Measurements from ENCODE around the gene TXNDC9. TPM values are rescaled to one million over a fixed set of nuclear protein-coding genes. Genes with fewer than 3 reads are reported as not detected.
A peak's percentile ranks its signal among the peaks of the same experiment; 100 is the strongest.

TXNDC9 gene
- total and polyA plus RNA-seq, 2 of the 8 experiments (the other 6 are each of a cell fraction or from before 2014, with no cell fraction given) = 12.9 to 35.6 TPM

- TF ChIP-seq TAF7 (optimal IDR thresholded peaks at IDR 0.05; ENCODE audit: borderline replicate concordance, low read depth, low read length) (no peak), POU5F1 (IDR thresholded peaks at IDR 0.05; ENCODE audit: low read depth, low read length) (no peak)
- Histone ChIP-seq H4K5ac (ENCODE audit: insufficient read length, low read depth, low read length) (no peak overlapping the region), H3K56ac (replicated peaks; ENCODE audit: insufficient read length, low read depth, low read length) (peak overlapping the region; percentile 14), H2BK5ac (ENCODE audit: low read depth, low read length) (0 out of 2 replicates have a peak overlapping the region, but pooled peaks have one; percentile 49), H3K27me3 (replicated peaks in 1 of 4; ENCODE audit: control insufficient read depth in 3 of 4, extremely low read depth in 1 of 4, insufficient read depth in 3 of 4, low read length in 3 of 4) (no peaks in the 10 kb centered on the region), H3K9ac (replicated peaks in 1 of 4; ENCODE audit: extremely low read depth in 1 of 4, low read depth in 3 of 4, low read length in 3 of 4) (peak overlapping the region; percentile 58 to 82 (median 64); a peak in 6 of 7 replicates), H3K4ac (replicated peaks; ENCODE audit: insufficient read length, low read depth, low read length) (no peak overlapping the region), H3K9me3 (ENCODE audit: insufficient read depth in 2 of 2, low read depth in 1 of 2, low read length in 1 of 2) (no peaks in the 10 kb centered on the region), H3K14ac (ENCODE audit: insufficient read length) (no peak overlapping the region), H4K8ac (ENCODE audit: extremely low read depth, insufficient read depth, low read length) (no peak overlapping the region), H3K4me1 (replicated peaks in 1 of 4; ENCODE audit: control insufficient read depth in 3 of 4, insufficient read depth in 4 of 4, low read length in 3 of 4) (peaks cover 0 to 4% (median 0%) of the 10 kb centered on the region in 4 experiments; a peak in 1 of 7 replicates), H3K4me3 (ENCODE audit: extremely low read depth in 1 of 4, insufficient read depth in 2 of 4, low read depth in 3 of 4, low read length in 4 of 4) (peak overlapping the region; percentile 77 to 90 (median 86)), H3K18ac (ENCODE audit: extremely low read depth, low read length) (no peak overlapping the region), H3K79me1 (ENCODE audit: low read depth, low read length) (peaks cover 3% of the 10 kb centered on the region; the same call in 1 of the 2 replicates), H2AK5ac (ENCODE audit: low read depth, low read length) (no peak overlapping the region), H3K36me3 (ENCODE audit: control insufficient read depth in 2 of 4, insufficient read depth in 4 of 4, low read length in 3 of 4) (peaks cover 0 to under 1% (median 0%) of the 10 kb centered on the region in 4 experiments; a peak in 1 of 8 replicates), H2BK15ac (ENCODE audit: low read length) (no peak overlapping the region), H2AFZ (ENCODE audit: low read length) (no peak overlapping the region), H2BK120ac (replicated peaks; ENCODE audit: low read depth, low read length) (no peak overlapping the region), H4K91ac (replicated peaks; ENCODE audit: insufficient read length, low read length) (no peak overlapping the region), H3K79me2 (ENCODE audit: control insufficient read depth in 1 of 2, insufficient read depth in 2 of 2, low read length in 2 of 2) (peaks cover 36 to 84% of the 10 kb centered on the region in 2 experiments), H2BK20ac (ENCODE audit: low read length) (no peak overlapping the region), H4K20me1 (replicated peaks in 1 of 2; ENCODE audit: control insufficient read depth in 1 of 2, insufficient read depth in 2 of 2, low read length in 2 of 2) (peaks cover 2 to 7% of the 10 kb centered on the region in 2 experiments), H3K23ac (ENCODE audit: insufficient read length) (no peak overlapping the region), H3K4me2 (ENCODE audit: insufficient read depth in 1 of 2, low read depth in 2 of 2, low read length in 2 of 2) (peak overlapping the region; percentile 71 to 80), H3K23me2 (ENCODE audit: low read depth, low read length) (peaks cover 11% of the 10 kb centered on the region), H2BK12ac (ENCODE audit: low read depth, low read length) (no peak overlapping the region), H3K27ac (ENCODE audit: low read depth, low read length) (no peak overlapping the region)
- ChIA-PET CTCF (ENCODE audit: partially characterized antibody) (interaction anchor here (0.7 to 3.2 kb wide), 9 partner anchors 8 to 284 kb away, joined by 3 to 9 read pairs (median 4); partner anchors contain the start of genes MITD1 and MRPL30), POLR2A (ENCODE audit: partially characterized antibody) (interaction anchor here (0.6 to 3.2 kb wide), 5 partner anchors 16 to 195 kb away, joined by 3 to 19 read pairs (median 3); partner anchors contain the start of genes MITD1 and MRPL30)
- FAIRE-seq = no peak
- WGBS, 2 experiments (ENCODE audit: extremely low coverage in 1 of 2, insufficient coverage in 1 of 2, insufficient read length in 1 of 2, insufficient replicate concordance in 2 of 2, low coverage in 1 of 2, low lambda C conversion rate in 2 of 2, missing lambda C conversion rate in 1 of 2) = 17% methylated on average over 17 of the region's 17 CpGs; no CpG with 5 or more reads in 1 of the 2 experiments
- no peak for DNase-seq (ENCODE audit: low read depth in 1 of 2, low spot score in 2 of 2)
Observed at GRCh38 chr2:99338029-99338585, 2.0 kb upstream of the TXNDC9 start.
